DND-41 (cell line): Measurements from ENCODE around the gene FRMD3.

ENCODE experiments used
- ATAC-seq: fragments of 200-7000 bp; cut with Tn5 transposase; 3 replicates; pipeline ENCODE4 v1.9.1; 2021; ENCODE audit warnings: low read depth; ENCODE audit not compliant: insufficient read depth
- DNase-seq: peaks from one replicate; pipeline ENCODE4 v3.0.0-alpha.2; 2020
- H2AFZ ChIP-seq: 2 replicates; pipeline ENCODE4 v1.6.0; 2012; ENCODE audit warnings: low read depth, low read length
- H3K27ac ChIP-seq: 2 replicates; pipeline ENCODE4 v1.5.1; 2012; ENCODE audit warnings: low read length, inconsistent platforms
- H3K27me3 ChIP-seq: fragments of 200-600 bp; sonication (generic); 2 replicates; pipeline ENCODE4 v1.6.0; 2012; ENCODE audit warnings: low read length, mild to moderate bottlenecking, inconsistent platforms; ENCODE audit not compliant: insufficient read depth, poor library complexity
- H3K36me3 ChIP-seq: 2 replicates; pipeline ENCODE4 v1.5.1; 2012; ENCODE audit warnings: low read length, inconsistent platforms; ENCODE audit not compliant: insufficient read depth
- H3K4me1 ChIP-seq: 2 replicates; pipeline ENCODE4 v1.5.1; 2012; ENCODE audit warnings: mild to moderate bottlenecking, low read length; ENCODE audit not compliant: insufficient read depth
- H3K4me2 ChIP-seq: 2 replicates; pipeline ENCODE4 v1.6.0; 2012; ENCODE audit warnings: mild to moderate bottlenecking, moderate library complexity, low read length, inconsistent platforms; ENCODE audit not compliant: insufficient read depth
- H3K4me3 ChIP-seq, 2 experiments: fragments of 200-600 bp in 1 of 2; shearing (Covaris generic) in 1 of 2; 2 replicates each; pipeline ENCODE4 v1.5.1; 2012 to 2016; ENCODE audit warnings: inconsistent platforms in 2 of 2, low read length in 2 of 2, mild to moderate bottlenecking in 2 of 2, low read depth in 1 of 2, moderate library complexity in 1 of 2
- H3K79me2 ChIP-seq: 2 replicates; pipeline ENCODE4 v1.6.0; 2012; ENCODE audit warnings: low read length, inconsistent platforms; ENCODE audit not compliant: insufficient read depth
- H3K9ac ChIP-seq: 2 replicates; pipeline ENCODE4 v1.6.0; 2012; ENCODE audit warnings: low read depth, mild to moderate bottlenecking, inconsistent platforms, low read length, moderate library complexity
- H3K9me3 ChIP-seq: 2 replicates; pipeline ENCODE4 v1.5.1; 2012; ENCODE audit warnings: low read length, moderate library complexity, mild to moderate bottlenecking, inconsistent platforms; ENCODE audit not compliant: insufficient read depth, severe bottlenecking
- H4K20me1 ChIP-seq: 2 replicates; pipeline ENCODE4 v1.6.0; 2012; ENCODE audit warnings: low read length; ENCODE audit not compliant: insufficient read depth
- CTCF ChIP-seq: IDR thresholded peaks from 2 replicates; pipeline ENCODE4 v1.5.1; 2012; ENCODE audit warnings: borderline replicate concordance, low read length, moderate library complexity, mild to moderate bottlenecking; ENCODE audit not compliant: poor library complexity, severe bottlenecking; ENCODE audit errors: extremely low read depth
- EZH2 ChIP-seq: IDR thresholded peaks from 3 replicates; pipeline ENCODE4 v1.6.1; 2012; ENCODE audit warnings: borderline replicate concordance, low read depth, mild to moderate bottlenecking, moderate library complexity, low read length, inconsistent platforms; ENCODE audit not compliant: severe bottlenecking

Gene FRMD3

GRCh38 chr9:83459830-83460229 lies 78.4 kb downstream of the FRMD3 start:
- H3K4me1 ChIP-seq, result no peaks in the 10 kb centered on the region
- no peak overlapping the region for H3K4me3 ChIP-seq
- H3K36me3 ChIP-seq, result no peaks in the 10 kb centered on the region
- TF ChIP-seq EZH2 (no peak), CTCF (no peak)
- no peaks in the 10 kb centered on the region for H4K20me1 ChIP-seq
- no peaks in the 10 kb centered on the region for H3K27me3 ChIP-seq
- no peaks in the 10 kb centered on the region for H3K79me2 ChIP-seq
- no peak overlapping the region for H3K4me2 ChIP-seq
- no peaks in the 10 kb centered on the region for H3K9me3 ChIP-seq
- DNase-seq (no peak), ATAC-seq (no peak)
- H2AFZ ChIP-seq, result no peak overlapping the region
- H3K9ac ChIP-seq, result no peak overlapping the region
- no peak overlapping the region for H3K27ac ChIP-seq

- H3K79me2 ChIP-seq, result no peaks in the 10 kb centered on the region
- H3K4me3 ChIP-seq, result no peak overlapping the region
- DNase-seq (no peak), ATAC-seq (no peak)
- no peaks in the 10 kb centered on the region for H3K36me3 ChIP-seq
- no peaks in the 10 kb centered on the region for H3K9me3 ChIP-seq
- no peak overlapping the region for H3K27ac ChIP-seq
- H3K9ac ChIP-seq, result no peak overlapping the region
- H3K27me3 ChIP-seq, result no peaks in the 10 kb centered on the region
- H3K4me1 ChIP-seq, result no peaks in the 10 kb centered on the region
- no peak overlapping the region for H2AFZ ChIP-seq
- TF ChIP-seq EZH2 (no peak), CTCF (no peak)
- H3K4me2 ChIP-seq, result no peak overlapping the region
- H4K20me1 ChIP-seq, result no peaks in the 10 kb centered on the region
Measured at GRCh38 chr9:83458530-83458929, 79.7 kb downstream of the FRMD3 start.

GRCh38 chr9:83457005-83457404 lies 81.2 kb downstream of the FRMD3 start:
- Histone ChIP-seq H3K27me3 (no peaks in the 10 kb centered on the region), H3K79me2 (no peaks in the 10 kb centered on the region), H3K4me1 (no peaks in the 10 kb centered on the region), H3K36me3 (no peaks in the 10 kb centered on the region), H3K4me3 (no peak overlapping the region), H3K4me2 (no peak overlapping the region), H3K27ac (no peak overlapping the region), H2AFZ (no peak overlapping the region), H3K9ac (no peak overlapping the region), H4K20me1 (no peaks in the 10 kb centered on the region), H3K9me3 (no peaks in the 10 kb centered on the region)
- DNase-seq (no peak), ATAC-seq (no peak)
- TF ChIP-seq CTCF (no peak), EZH2 (no peak)

DNA sequence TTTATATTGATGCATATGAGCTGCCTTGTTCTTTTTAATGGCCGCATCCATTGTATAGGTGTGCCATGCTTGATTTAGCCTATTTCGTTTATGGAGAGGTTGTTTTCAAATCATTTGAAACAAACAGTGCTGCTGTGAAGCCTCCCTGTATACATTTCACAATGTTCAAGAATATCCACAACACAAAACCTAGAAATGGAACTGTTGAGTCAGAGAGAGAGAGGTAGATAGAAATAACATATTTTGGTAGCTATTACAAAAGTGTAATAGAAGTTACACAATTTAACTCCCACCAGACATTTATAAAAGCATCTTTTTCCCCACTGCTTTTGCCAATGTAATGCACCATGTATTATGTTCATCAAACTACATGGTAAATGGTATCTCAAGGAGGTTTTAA lies 82.0 kb downstream of the FRMD3 start:
- no peak overlapping the region for H3K4me3 ChIP-seq
- H3K79me2 ChIP-seq, result no peaks in the 10 kb centered on the region
- H3K4me1 ChIP-seq, result no peaks in the 10 kb centered on the region
- no peak overlapping the region for H3K9ac ChIP-seq
- no peak overlapping the region for H3K4me2 ChIP-seq
- H3K9me3 ChIP-seq, result no peaks in the 10 kb centered on the region
- no peaks in the 10 kb centered on the region for H3K36me3 ChIP-seq
- H3K27ac ChIP-seq, result no peak overlapping the region
- H3K27me3 ChIP-seq, result no peaks in the 10 kb centered on the region
- ATAC-seq, result no peak
- no peaks in the 10 kb centered on the region for H4K20me1 ChIP-seq
- no peak overlapping the region for H2AFZ ChIP-seq
- no peak for DNase-seq
- TF ChIP-seq CTCF (no peak), EZH2 (no peak)
